Measurements from ENCODE around the gene PPEF2.

PPEF2 gene

GRCh38 chr4:75822416-75822815 is 79.8 kb downstream of the PPEF2 start:
- FAIRE-seq = no peak

- no peak for FAIRE-seq
Observed at GRCh38 chr4:75821966-75822365, 80.3 kb downstream of the PPEF2 start.

- FAIRE-seq = no peak
Observed at GRCh38 chr4:75821216-75821615, 81.0 kb downstream of the PPEF2 start.

DNA sequence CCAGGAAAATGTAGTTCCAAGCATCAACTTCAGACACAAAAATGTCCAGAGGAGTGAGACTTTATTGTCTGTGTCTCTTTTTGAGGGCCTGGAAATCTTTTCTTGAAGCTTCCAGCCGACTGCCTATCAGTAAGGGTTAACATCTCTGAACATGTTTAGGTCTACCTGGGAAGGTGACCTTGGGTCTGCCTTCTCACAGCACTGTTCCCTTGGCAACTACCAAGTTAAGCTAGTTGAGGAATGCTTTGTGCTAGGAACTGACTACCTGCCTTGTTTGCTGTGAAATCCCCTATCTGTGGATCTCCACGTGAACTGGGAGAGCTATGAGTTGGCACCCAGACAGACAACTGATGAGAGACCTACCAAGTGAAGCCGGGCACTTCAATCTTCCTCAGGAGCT is 81.6 kb downstream of the PPEF2 start:
- FAIRE-seq = no peak

DNA sequence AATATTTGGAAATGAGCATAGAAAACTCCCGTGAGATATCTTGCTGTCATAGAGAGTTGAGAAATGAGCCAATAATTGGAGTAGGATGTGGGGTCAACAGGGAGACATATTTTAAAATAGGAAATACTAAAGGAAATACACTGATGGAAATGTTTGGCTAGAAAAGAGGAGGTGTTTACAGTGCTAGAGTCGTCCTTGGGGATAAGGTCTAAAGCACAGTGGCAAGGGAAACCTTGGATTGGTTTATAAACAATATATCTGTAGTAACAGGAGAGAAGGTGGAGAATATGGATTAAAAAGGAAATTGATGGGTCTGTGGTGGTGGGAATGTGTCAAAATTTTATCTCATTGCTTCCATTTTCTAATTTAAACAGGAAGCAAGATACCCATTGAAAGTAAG is 82.1 kb downstream of the PPEF2 start:
- FAIRE-seq = no peak

DNA sequence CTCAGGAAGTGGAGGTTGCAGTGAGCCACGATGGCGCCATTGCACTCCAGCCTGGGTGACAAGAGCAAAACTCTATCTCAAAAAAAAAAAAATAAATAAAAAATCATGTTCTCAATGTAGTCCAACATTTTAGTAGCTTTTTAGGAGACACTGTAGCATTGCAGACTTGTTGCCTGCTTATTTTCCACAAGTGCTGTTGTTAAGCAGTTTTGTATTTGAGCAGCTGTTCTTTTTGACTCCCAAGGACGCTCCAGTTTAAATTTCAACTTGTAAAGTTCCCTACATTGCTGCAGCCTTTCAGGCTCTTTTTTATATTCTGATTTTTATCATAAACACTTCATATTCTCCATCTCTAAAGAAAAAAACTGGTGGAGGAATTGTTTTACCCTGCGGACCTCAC is 83.1 kb downstream of the PPEF2 start:
- FAIRE-seq = no peak

- no peak for FAIRE-seq
Observed at GRCh38 chr4:75817901-75818300, 84.4 kb downstream of the PPEF2 start.

Data from G401.6 (cell line).